H9 (cell line): ENCODE data around the gene SLC12A5. TPM values are rescaled to one million over a fixed set of nuclear protein-coding genes. Genes with fewer than 3 reads are reported as not detected.

Experiments used
- DNase-seq: peaks from one replicate; pipeline ENCODE4 v3.0.0-alpha.2; 2017
- H2AFZ ChIP-seq: one replicate; pipeline ENCODE4 v1.6.1; 2013; ENCODE audit warnings: mild to moderate bottlenecking, low read length, control low read depth, moderate library complexity
- H2AK5ac ChIP-seq: 2 replicates; pipeline ENCODE4 v1.6.1; 2013; ENCODE audit warnings: low read length, control low read depth, mixed read lengths; ENCODE audit not compliant: insufficient read length
- H2BK120ac ChIP-seq: one replicate; pipeline ENCODE4 v1.6.1; 2013; ENCODE audit warnings: low read depth, mild to moderate bottlenecking, low read length, control low read depth, inconsistent platforms; ENCODE audit not compliant: poor library complexity, severe bottlenecking
- H2BK12ac ChIP-seq: 2 replicates; pipeline ENCODE4 v1.6.1; 2013; ENCODE audit warnings: low read length, control low read depth, mixed read lengths, low read depth; ENCODE audit not compliant: insufficient read length
- H2BK15ac ChIP-seq: 2 replicates; pipeline ENCODE4 v1.6.1; 2013; ENCODE audit warnings: low read depth, low read length, control low read depth
- H2BK20ac ChIP-seq: one replicate; pipeline ENCODE4 v1.6.1; 2013; ENCODE audit warnings: low read depth, mild to moderate bottlenecking, low read length, control low read depth, inconsistent platforms; ENCODE audit not compliant: poor library complexity, severe bottlenecking
- H2BK5ac ChIP-seq: 2 replicates; pipeline ENCODE4 v1.6.1; 2013; ENCODE audit warnings: low read length, control low read depth, mixed read lengths; ENCODE audit not compliant: insufficient read length
- H3K14ac ChIP-seq: 2 replicates; pipeline ENCODE4 v1.6.1; 2013; ENCODE audit warnings: low read length, control low read depth; ENCODE audit not compliant: insufficient read depth
- H3K18ac ChIP-seq: 2 replicates; pipeline ENCODE4 v1.6.1; 2013; ENCODE audit warnings: low read depth, mild to moderate bottlenecking, mixed read lengths, low read length, control low read depth; ENCODE audit not compliant: insufficient read length
- H3K23ac ChIP-seq: 2 replicates; pipeline ENCODE4 v1.6.1; 2013; ENCODE audit warnings: low read length, control low read depth, mixed read lengths, low read depth; ENCODE audit not compliant: insufficient read length
- H3K23me2 ChIP-seq: 2 replicates; pipeline ENCODE4 v1.6.1; 2013; ENCODE audit warnings: low read depth, mild to moderate bottlenecking, mixed read lengths, low read length, control low read depth; ENCODE audit not compliant: insufficient read length, poor library complexity, severe bottlenecking
- H3K27ac ChIP-seq: 2 replicates; pipeline ENCODE4 v1.5.1; 2013; ENCODE audit warnings: low read length, control low read depth, mixed read lengths, low read depth; ENCODE audit not compliant: insufficient read length
- H3K27me3 ChIP-seq: 2 replicates; pipeline ENCODE4 v1.6.1; 2013; ENCODE audit warnings: low read length, control low read depth, inconsistent platforms; ENCODE audit not compliant: insufficient read depth
- H3K4ac ChIP-seq: 2 replicates; pipeline ENCODE4 v1.6.1; 2013; ENCODE audit warnings: low read depth, mild to moderate bottlenecking, control low read depth, inconsistent platforms, low read length, moderate library complexity
- H3K4me1 ChIP-seq: 2 replicates; pipeline ENCODE4 v1.6.1; 2013; ENCODE audit warnings: low read length, control low read depth, inconsistent platforms; ENCODE audit not compliant: insufficient read depth
- H3K4me2 ChIP-seq: 2 replicates; pipeline ENCODE4 v1.6.1; 2013; ENCODE audit warnings: low read length, control low read depth, mixed read lengths; ENCODE audit not compliant: insufficient read length, insufficient read depth
- H3K56ac ChIP-seq: 2 replicates; pipeline ENCODE4 v1.6.1; 2013; ENCODE audit warnings: low read depth, mild to moderate bottlenecking, mixed read lengths, low read length, control low read depth; ENCODE audit not compliant: insufficient read length
- H3K79me1 ChIP-seq: 2 replicates; pipeline ENCODE4 v1.6.1; 2013; ENCODE audit warnings: low read depth, mild to moderate bottlenecking, moderate library complexity, low read length, control low read depth, inconsistent platforms; ENCODE audit not compliant: insufficient read depth, poor library complexity, severe bottlenecking
- H3K79me2 ChIP-seq: 2 replicates; pipeline ENCODE4 v1.6.1; 2013; ENCODE audit warnings: low read length, control low read depth, inconsistent platforms; ENCODE audit not compliant: insufficient read depth
- H3K9ac ChIP-seq: 2 replicates; pipeline ENCODE4 v1.6.1; 2013; ENCODE audit warnings: low read length, control low read depth, mixed read lengths; ENCODE audit not compliant: insufficient read length; ENCODE audit errors: extremely low read depth
- H3K9me3 ChIP-seq: one replicate; pipeline ENCODE4 v1.6.1; 2013; ENCODE audit warnings: low read depth, low read length, inconsistent platforms; ENCODE audit not compliant: control insufficient read depth
- H3T11ph ChIP-seq: one replicate; pipeline ENCODE4 v1.6.1; 2013; ENCODE audit warnings: mild to moderate bottlenecking, low read length, control low read depth, inconsistent platforms
- H4K20me1 ChIP-seq: one replicate; pipeline ENCODE4 v1.6.1; 2013; ENCODE audit not compliant: control insufficient read depth, insufficient read length, insufficient read depth
- H4K5ac ChIP-seq: 2 replicates; pipeline ENCODE4 v1.6.1; 2013; ENCODE audit warnings: low read depth, mild to moderate bottlenecking, mixed read lengths, low read length, control low read depth; ENCODE audit not compliant: insufficient read length
- H4K8ac ChIP-seq: replicated peaks from 2 replicates; pipeline ENCODE4 v1.6.1; 2013; ENCODE audit warnings: low read length, control low read depth, mixed read lengths, low read depth; ENCODE audit not compliant: insufficient read length
- H4K91ac ChIP-seq: 2 replicates; pipeline ENCODE4 v1.6.1; 2013; ENCODE audit warnings: low read depth, mild to moderate bottlenecking, moderate library complexity, mixed read lengths, low read length, control low read depth; ENCODE audit not compliant: insufficient read length
- H3K27ac Mint-ChIP-seq, 3 experiments: 2 replicates in 2 of 3; 3 replicates in 1 of 3; pipeline ENCODE4 v1.8.0; 2020 to 2021; ENCODE audit warnings: mixed read lengths in 3 of 3, mild to moderate bottlenecking in 1 of 3, moderate library complexity in 1 of 3
- H3K27me3 Mint-ChIP-seq: 2 replicates; pipeline ENCODE4 v1.8.0; 2021; ENCODE audit warnings: low read depth, mild to moderate bottlenecking, moderate library complexity, mixed read lengths
- H3K36me3 Mint-ChIP-seq, 3 experiments: 2 replicates in 2 of 3; 3 replicates in 1 of 3; pipeline ENCODE4 v1.8.0; 2020 to 2021; ENCODE audit warnings: low read depth in 3 of 3, mixed read lengths in 3 of 3; ENCODE audit not compliant: insufficient read depth in 1 of 3
- H3K4me1 Mint-ChIP-seq, 2 experiments: 2 replicates each; pipeline ENCODE4 v1.8.0; 2020; ENCODE audit warnings: mixed read lengths in 2 of 2
- H3K4me3 Mint-ChIP-seq, 2 experiments: 2 replicates in 1 of 2; 3 replicates in 1 of 2; pipeline ENCODE4 v1.8.0; 2020 to 2021; ENCODE audit warnings: mild to moderate bottlenecking in 2 of 2, mixed read lengths in 2 of 2, moderate library complexity in 1 of 2
- H3K9me3 Mint-ChIP-seq, 2 experiments: 2 replicates in 1 of 2; 3 replicates in 1 of 2; pipeline ENCODE4 v1.8.0; 2020; ENCODE audit warnings: mild to moderate bottlenecking in 2 of 2, mixed read lengths in 2 of 2, moderate library complexity in 1 of 2
- WGBS: extraction: QIAGEN DNeasy Blood & Tissue Kit; methylation state at CpG from one replicate; pipeline ENCODE4 v1.1.7; 2013; ENCODE audit warnings: missing lambda C conversion rate, low lambda C conversion rate, mixed read lengths; ENCODE audit not compliant: insufficient read length; ENCODE audit errors: extremely low coverage; 5-methylcytosine and 5-hydroxymethylcytosine counted together
- total RNA-seq: library from RNA; stranded (reverse); gene quantifications from 2 replicates; pipeline ENCODE4 v1.2.1, GENCODE V29; 2021
- TF ChIP-seq, protein P1 (sequence below): fragments of 200-600 bp; sonication (generic); conservative IDR thresholded peaks from 3 replicates; pipeline ENCODE4 v1.8.0; 2021; ENCODE audit warnings: antibody characterized with exemption, mild to moderate bottlenecking

SLC12A5 gene
- total RNA-seq, 1 experiment from 2014 or later, result 8.7 TPM

DNA sequence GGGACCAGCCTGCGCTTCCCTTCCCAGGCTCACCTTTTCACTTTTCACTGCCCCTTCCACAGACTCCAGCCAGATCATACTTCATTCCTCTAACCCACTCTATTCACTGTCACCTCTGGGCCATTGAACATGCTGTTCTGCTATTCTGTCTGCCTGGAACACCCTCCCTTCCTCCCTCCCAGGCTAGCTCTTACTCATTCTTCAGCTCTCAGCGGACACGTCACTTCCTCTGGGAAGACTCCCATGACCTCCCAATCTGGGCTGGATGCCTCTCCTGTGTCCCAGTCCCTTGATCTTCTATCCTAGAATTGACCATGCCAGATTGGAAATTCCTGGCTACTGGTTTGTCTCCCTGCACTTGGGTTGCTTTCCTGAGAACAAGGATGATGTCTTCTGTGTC, 5.0 kb downstream of the SLC12A5 start:
- Mint-ChIP-seq H3K4me1 (peaks cover 13 to 48% of the 10 kb centered on the region in 2 experiments), H3K27ac (no peak overlapping the region), H3K9me3 (peaks cover 0 to 3% of the 10 kb centered on the region in 2 experiments; a peak in 2 of 5 replicates), H3K4me3 (no peak overlapping the region), H3K36me3 (no peaks in the 10 kb centered on the region), H3K27me3 (peaks cover 94% of the 10 kb centered on the region)
- Histone ChIP-seq H3K56ac (no peak overlapping the region), H2BK12ac (no peak overlapping the region), H3K79me2 (no peaks in the 10 kb centered on the region), H4K91ac (no peak overlapping the region), H3K79me1 (no peaks in the 10 kb centered on the region), H4K20me1 (no peaks in the 10 kb centered on the region), H2BK15ac (no peak overlapping the region), H2BK20ac (no peak overlapping the region), H3K27ac (no peak overlapping the region), H4K8ac (no peak overlapping the region), H3K14ac (no peak overlapping the region), H2BK120ac (no peak overlapping the region), H3K4ac (no peak overlapping the region), H3K9me3 (no peaks in the 10 kb centered on the region), H2AFZ (no peak overlapping the region), H3K9ac (no peak overlapping the region), H2BK5ac (no peak overlapping the region), H4K5ac (no peak overlapping the region), H3K18ac (no peak overlapping the region), H3K4me1 (no peaks in the 10 kb centered on the region; the same call in 1 of the 2 replicates), H3K23ac (no peak overlapping the region), H3K4me2 (no peak overlapping the region), H3K27me3 (peaks cover 51% of the 10 kb centered on the region), H2AK5ac (no peak overlapping the region), H3T11ph (no peak overlapping the region), H3K23me2 (peaks cover 4% of the 10 kb centered on the region)
- WGBS, result no CpG with 5 or more reads among the region's 3 CpGs
- TF ChIP-seq, protein P1, sequence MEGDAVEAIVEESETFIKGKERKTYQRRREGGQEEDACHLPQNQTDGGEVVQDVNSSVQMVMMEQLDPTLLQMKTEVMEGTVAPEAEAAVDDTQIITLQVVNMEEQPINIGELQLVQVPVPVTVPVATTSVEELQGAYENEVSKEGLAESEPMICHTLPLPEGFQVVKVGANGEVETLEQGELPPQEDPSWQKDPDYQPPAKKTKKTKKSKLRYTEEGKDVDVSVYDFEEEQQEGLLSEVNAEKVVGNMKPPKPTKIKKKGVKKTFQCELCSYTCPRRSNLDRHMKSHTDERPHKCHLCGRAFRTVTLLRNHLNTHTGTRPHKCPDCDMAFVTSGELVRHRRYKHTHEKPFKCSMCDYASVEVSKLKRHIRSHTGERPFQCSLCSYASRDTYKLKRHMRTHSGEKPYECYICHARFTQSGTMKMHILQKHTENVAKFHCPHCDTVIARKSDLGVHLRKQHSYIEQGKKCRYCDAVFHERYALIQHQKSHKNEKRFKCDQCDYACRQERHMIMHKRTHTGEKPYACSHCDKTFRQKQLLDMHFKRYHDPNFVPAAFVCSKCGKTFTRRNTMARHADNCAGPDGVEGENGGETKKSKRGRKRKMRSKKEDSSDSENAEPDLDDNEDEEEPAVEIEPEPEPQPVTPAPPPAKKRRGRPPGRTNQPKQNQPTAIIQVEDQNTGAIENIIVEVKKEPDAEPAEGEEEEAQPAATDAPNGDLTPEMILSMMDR, result no peak
- DNase-seq, result no peak
